Mesendoderm (in vitro differentiated cells): Measurements from ENCODE around the gene FAM163B.

ENCODE experiments used
- DNase-seq: peaks from one replicate; pipeline ENCODE4 v3.0.0; 2013
- H2AK5ac ChIP-seq: 2 replicates; pipeline ENCODE4 v1.6.1; 2013; ENCODE audit warnings: low read length, inconsistent platforms
- H2BK120ac ChIP-seq: 2 replicates; pipeline ENCODE4 v1.6.1; 2013; ENCODE audit warnings: low read depth, mild to moderate bottlenecking, low read length, moderate library complexity, mixed read lengths
- H2BK15ac ChIP-seq: replicated peaks from 2 replicates; pipeline ENCODE4 v1.6.1; 2013; ENCODE audit warnings: low read depth, mild to moderate bottlenecking, moderate library complexity
- H2BK5ac ChIP-seq: 2 replicates; pipeline ENCODE4 v1.6.1; 2013; ENCODE audit warnings: low read length, inconsistent platforms
- H3K18ac ChIP-seq: 2 replicates; pipeline ENCODE4 v1.6.1; 2013; ENCODE audit warnings: mild to moderate bottlenecking, low read length, mixed read lengths
- H3K23ac ChIP-seq: one replicate; pipeline ENCODE4 v1.6.1; 2013; ENCODE audit warnings: low read length
- H3K27ac ChIP-seq: 2 replicates; pipeline ENCODE4 v1.5.1; 2013; ENCODE audit warnings: low read depth, mild to moderate bottlenecking, inconsistent platforms, low read length, moderate library complexity
- H3K27me3 ChIP-seq: 2 replicates; pipeline ENCODE4 v1.6.1; 2013; ENCODE audit warnings: low read length, control low read depth, mild to moderate bottlenecking, inconsistent platforms; ENCODE audit not compliant: insufficient read depth, poor library complexity
- H3K36me3 ChIP-seq: 2 replicates; pipeline ENCODE4 v1.6.1; 2013; ENCODE audit warnings: low read length, inconsistent platforms; ENCODE audit not compliant: control insufficient read depth, insufficient read depth
- H3K4ac ChIP-seq: one replicate; pipeline ENCODE4 v1.6.1; 2013; ENCODE audit warnings: low read depth, mild to moderate bottlenecking, low read length, moderate library complexity
- H3K4me1 ChIP-seq: 2 replicates; pipeline ENCODE4 v1.6.1; 2013; ENCODE audit warnings: low read depth, low read length, inconsistent platforms; ENCODE audit not compliant: control insufficient read depth
- H3K4me2 ChIP-seq: 2 replicates; pipeline ENCODE4 v1.6.1; 2013; ENCODE audit warnings: low read length
- H3K4me3 ChIP-seq: 2 replicates; pipeline ENCODE4 v1.5.1; 2013; ENCODE audit warnings: mild to moderate bottlenecking, low read length
- H3K56ac ChIP-seq: one replicate; pipeline ENCODE4 v1.6.1; 2013; ENCODE audit warnings: low read length
- H3K79me1 ChIP-seq: 2 replicates; pipeline ENCODE4 v1.6.1; 2013; ENCODE audit warnings: low read length, inconsistent platforms
- H3K79me2 ChIP-seq: 2 replicates; pipeline ENCODE4 v1.6.1; 2013; ENCODE audit warnings: mild to moderate bottlenecking, low read length; ENCODE audit not compliant: control insufficient read depth, insufficient read depth
- H3K9ac ChIP-seq: 2 replicates; pipeline ENCODE4 v1.6.1; 2013; ENCODE audit warnings: low read length, inconsistent platforms
- H4K5ac ChIP-seq: one replicate; pipeline ENCODE4 v1.6.1; 2013; ENCODE audit warnings: low read length
- H4K8ac ChIP-seq: one replicate; pipeline ENCODE4 v1.6.1; 2013; ENCODE audit warnings: low read depth, mild to moderate bottlenecking, control low read depth, low read length, moderate library complexity
- WGBS: extraction: QIAGEN DNeasy Blood & Tissue Kit; methylation state at CpG from one replicate; pipeline ENCODE4 v1.1.7; 2013; ENCODE audit warnings: low lambda C conversion rate, missing lambda C conversion rate; ENCODE audit not compliant: insufficient coverage; ENCODE audit errors: extremely low coverage; 5-methylcytosine and 5-hydroxymethylcytosine counted together

Gene FAM163B

DNA sequence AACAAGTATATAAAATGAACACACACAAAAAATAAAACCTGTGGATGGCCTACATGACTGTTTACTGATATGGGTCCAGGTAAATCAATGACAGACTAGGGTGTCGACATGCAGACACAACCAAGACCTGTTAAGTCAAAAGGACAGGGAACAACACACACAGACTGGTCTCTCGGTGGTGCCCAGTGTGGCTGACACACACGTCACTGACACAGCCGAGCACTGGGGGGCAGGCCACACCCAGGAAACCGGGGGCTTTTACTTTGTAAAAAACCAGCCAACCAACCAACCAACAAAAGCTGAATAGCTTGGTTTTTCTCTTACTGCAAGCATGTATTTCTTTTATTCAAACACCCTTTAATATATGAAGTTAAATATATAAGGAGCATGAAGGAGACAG is 5.0 kb downstream of the FAM163B start:
- Histone ChIP-seq H3K9ac (no peak overlapping the region), H2BK15ac (no peak overlapping the region), H3K4ac (no peak overlapping the region), H2AK5ac (no peak overlapping the region), H2BK120ac (no peak overlapping the region), H2BK5ac (no peak overlapping the region), H3K36me3 (no peaks in the 10 kb centered on the region), H4K5ac (no peak overlapping the region), H3K79me1 (no peaks in the 10 kb centered on the region), H4K8ac (no peak overlapping the region), H3K4me2 (no peak overlapping the region), H3K27ac (no peak overlapping the region), H3K27me3 (peaks cover 4% of the 10 kb centered on the region), H3K23ac (no peak overlapping the region), H3K79me2 (no peaks in the 10 kb centered on the region), H3K56ac (no peak overlapping the region), H3K18ac (no peak overlapping the region), H3K4me3 (no peak overlapping the region), H3K4me1 (no peaks in the 10 kb centered on the region)
- DNase-seq, result no peak
- no CpG with 5 or more reads among the region's 5 CpGs for WGBS

DNA sequence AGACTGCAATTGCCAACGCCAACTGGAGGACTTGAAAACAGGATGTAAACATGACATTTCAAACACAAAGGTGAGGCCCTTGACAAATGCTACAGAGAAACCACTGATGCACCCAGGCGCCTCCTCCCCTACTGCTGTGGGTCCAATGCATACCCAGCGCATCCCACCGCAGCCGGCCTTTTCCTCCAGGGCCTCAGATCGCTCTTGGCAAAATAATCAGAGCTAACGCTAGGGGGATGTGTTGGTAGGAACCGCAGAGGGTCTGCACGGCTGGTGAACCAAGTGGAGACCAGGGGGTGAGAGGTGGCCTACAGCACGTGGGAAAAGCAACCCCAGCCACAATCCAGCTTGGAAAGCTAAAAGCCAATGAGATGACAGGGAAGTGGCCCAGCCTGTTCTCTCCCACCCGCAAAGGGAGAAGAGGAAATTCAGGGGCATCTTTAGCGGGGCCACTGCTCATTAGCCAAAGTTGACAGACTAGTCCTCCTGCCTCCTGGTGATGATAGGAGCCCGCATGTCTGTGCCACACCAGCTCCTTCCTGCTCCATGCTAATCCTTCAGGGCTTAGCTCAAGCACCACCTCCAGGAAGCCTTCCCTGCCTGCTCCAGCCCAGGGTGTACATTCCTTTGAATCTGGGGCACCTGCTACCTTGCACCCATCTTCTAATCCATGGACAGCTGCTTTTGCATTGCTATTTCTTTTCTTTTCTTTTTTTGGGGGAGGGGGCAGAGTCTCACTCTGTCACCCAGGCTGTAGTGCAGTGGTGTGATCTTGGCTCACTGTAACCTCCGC is 5.9 kb downstream of the FAM163B start:
- no peak overlapping the region for H3K18ac ChIP-seq
- H2BK5ac ChIP-seq, result no peak overlapping the region
- H2BK15ac ChIP-seq, result no peak overlapping the region
- no peaks in the 10 kb centered on the region for H3K79me1 ChIP-seq
- no peak overlapping the region for H2AK5ac ChIP-seq
- no CpG with 5 or more reads among the region's 14 CpGs for WGBS
- H3K36me3 ChIP-seq, result no peaks in the 10 kb centered on the region
- peak; percentile 54 for DNase-seq
- no peak overlapping the region for H3K4me3 ChIP-seq
- H3K27ac ChIP-seq, result no peak overlapping the region
- no peak overlapping the region for H3K56ac ChIP-seq
- H3K23ac ChIP-seq, result no peak overlapping the region
- H3K4me1 ChIP-seq, result no peaks in the 10 kb centered on the region
- no peaks in the 10 kb centered on the region for H3K79me2 ChIP-seq
- H3K9ac ChIP-seq, result no peak overlapping the region
- no peak overlapping the region for H3K4me2 ChIP-seq
- H2BK120ac ChIP-seq, result no peak overlapping the region
- no peak overlapping the region for H4K5ac ChIP-seq
- H3K4ac ChIP-seq, result no peak overlapping the region
- no peak overlapping the region for H4K8ac ChIP-seq
- H3K27me3 ChIP-seq, result no peaks in the 10 kb centered on the region

DNA sequence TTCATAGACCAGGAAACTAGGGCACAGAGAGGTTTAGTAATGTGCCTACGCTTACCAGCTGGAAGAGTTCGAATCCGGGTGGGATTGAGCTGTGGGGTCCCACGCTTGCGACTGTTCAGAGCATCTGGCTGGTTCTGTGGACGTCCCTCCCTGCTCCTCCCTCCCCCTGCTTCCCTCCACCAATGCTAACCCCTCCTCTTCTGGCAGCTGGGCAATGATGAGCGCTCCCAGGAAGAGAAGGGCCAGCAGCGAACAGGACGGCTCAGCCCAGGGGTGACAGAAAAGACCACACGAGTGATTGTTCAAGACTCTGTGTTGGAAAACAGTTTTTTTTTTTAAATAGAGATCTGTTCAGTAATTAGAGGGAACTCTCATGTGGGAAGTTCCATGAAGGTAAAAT is 6.9 kb downstream of the FAM163B start:
- Histone ChIP-seq H3K9ac (no peak overlapping the region), H4K8ac (no peak overlapping the region)
- WGBS, result no CpG with 5 or more reads among the region's 10 CpGs

DNA sequence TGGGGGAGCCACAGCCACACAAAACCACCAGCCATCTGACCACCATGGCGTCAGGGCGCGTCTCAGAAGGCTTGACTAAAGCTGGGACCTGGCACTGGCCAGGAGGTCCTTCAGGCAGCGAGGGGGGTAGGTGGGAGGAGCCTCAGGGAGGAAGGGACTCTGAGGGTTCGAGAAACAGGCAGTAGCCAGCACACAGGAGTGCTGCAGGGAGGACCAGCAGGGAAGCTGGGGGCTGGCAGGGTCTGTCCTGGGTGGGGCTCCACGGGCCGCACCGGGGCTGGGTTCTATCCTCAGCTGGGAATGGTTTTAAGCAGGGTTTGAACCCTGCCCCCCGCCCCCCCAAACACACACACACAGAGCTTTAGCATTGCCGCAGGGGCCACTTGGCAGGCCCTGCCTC is 7.4 kb downstream of the FAM163B start:
- Histone ChIP-seq H4K8ac (no peak overlapping the region), H3K4me3 (no peak overlapping the region), H3K4me2 (no peak overlapping the region), H3K9ac (no peak overlapping the region), H4K5ac (no peak overlapping the region), H3K27ac (no peak overlapping the region), H2AK5ac (no peak overlapping the region), H2BK5ac (no peak overlapping the region), H3K23ac (no peak overlapping the region), H3K4ac (no peak overlapping the region), H3K56ac (peak overlapping the region; percentile 0), H3K79me2 (no peaks in the 10 kb centered on the region), H3K36me3 (no peaks in the 10 kb centered on the region), H2BK15ac (no peak overlapping the region), H3K18ac (no peak overlapping the region), H3K4me1 (no peaks in the 10 kb centered on the region), H3K79me1 (no peaks in the 10 kb centered on the region), H2BK120ac (no peak overlapping the region), H3K27me3 (no peaks in the 10 kb centered on the region)
- no peak for DNase-seq
- WGBS, result no CpG with 5 or more reads among the region's 10 CpGs

More for the DNA sequence above, 6.9 kb downstream of the FAM163B start:
- Histone ChIP-seq H3K23ac (no peak overlapping the region), H3K4ac (no peak overlapping the region), H3K36me3 (no peaks in the 10 kb centered on the region), H3K4me2 (no peak overlapping the region), H2BK5ac (no peak overlapping the region), H4K5ac (no peak overlapping the region), H3K4me3 (no peak overlapping the region), H2BK120ac (no peak overlapping the region), H3K27ac (no peak overlapping the region), H2BK15ac (no peak overlapping the region), H3K79me2 (no peaks in the 10 kb centered on the region), H3K4me1 (no peaks in the 10 kb centered on the region), H2AK5ac (no peak overlapping the region), H3K18ac (no peak overlapping the region), H3K56ac (no peak overlapping the region), H3K79me1 (no peaks in the 10 kb centered on the region), H3K27me3 (no peaks in the 10 kb centered on the region)
- DNase-seq, result no peak

DNA sequence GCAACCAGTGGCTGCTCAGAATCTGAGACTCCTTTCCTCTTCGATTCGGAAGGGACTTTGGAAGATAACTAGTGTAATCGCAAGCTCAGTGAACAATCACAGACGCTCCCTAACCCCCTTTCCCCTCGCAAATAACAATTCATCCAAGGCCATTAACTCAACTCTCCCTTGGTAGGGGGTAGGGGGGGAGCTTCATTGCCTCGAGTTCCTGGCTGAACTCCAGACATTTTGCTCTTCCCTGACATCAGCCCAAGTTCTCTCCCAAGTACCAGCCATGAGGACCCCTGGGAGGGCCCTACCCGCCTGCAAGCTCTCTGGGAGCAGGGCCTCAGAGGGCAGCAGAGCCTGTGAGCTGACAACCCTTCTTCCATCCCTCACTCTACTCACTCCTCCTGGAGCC is 8.4 kb downstream of the FAM163B start:
- Histone ChIP-seq H3K79me1 (no peaks in the 10 kb centered on the region), H3K4ac (no peak overlapping the region), H3K36me3 (no peaks in the 10 kb centered on the region), H2BK120ac (no peak overlapping the region), H4K5ac (no peak overlapping the region), H4K8ac (no peak overlapping the region), H2BK5ac (no peak overlapping the region), H3K4me1 (no peaks in the 10 kb centered on the region), H3K23ac (no peak overlapping the region), H3K79me2 (no peaks in the 10 kb centered on the region), H2BK15ac (no peak overlapping the region), H3K56ac (no peak overlapping the region), H3K27ac (no peak overlapping the region), H3K4me3 (no peak overlapping the region), H3K4me2 (no peak overlapping the region), H3K18ac (no peak overlapping the region), H3K9ac (no peak overlapping the region), H2AK5ac (no peak overlapping the region), H3K27me3 (no peaks in the 10 kb centered on the region)
- no CpG with 5 or more reads among the region's 7 CpGs for WGBS
- no peak for DNase-seq
